Fibroblast of pulmonary artery (primary cell): ENCODE results near the gene A1CF.

Experiments used
- DNase-seq: peaks from one replicate; pipeline ENCODE4 v3.0.0-alpha.2; 2010; ENCODE audit warnings: low read depth
- H3K4me3 ChIP-seq: replicated peaks from 2 replicates; pipeline ENCODE4 v1.5.1; 2011; ENCODE audit warnings: low read depth, mild to moderate bottlenecking, control low read depth, low read length, moderate library complexity
- TF ChIP-seq, protein P1 (sequence below): IDR thresholded peaks from 2 replicates; pipeline ENCODE4 v1.5.1; 2011; ENCODE audit warnings: mild to moderate bottlenecking, control low read depth, low read length, inconsistent platforms; ENCODE audit errors: missing control alignments

A1CF gene

DNA sequence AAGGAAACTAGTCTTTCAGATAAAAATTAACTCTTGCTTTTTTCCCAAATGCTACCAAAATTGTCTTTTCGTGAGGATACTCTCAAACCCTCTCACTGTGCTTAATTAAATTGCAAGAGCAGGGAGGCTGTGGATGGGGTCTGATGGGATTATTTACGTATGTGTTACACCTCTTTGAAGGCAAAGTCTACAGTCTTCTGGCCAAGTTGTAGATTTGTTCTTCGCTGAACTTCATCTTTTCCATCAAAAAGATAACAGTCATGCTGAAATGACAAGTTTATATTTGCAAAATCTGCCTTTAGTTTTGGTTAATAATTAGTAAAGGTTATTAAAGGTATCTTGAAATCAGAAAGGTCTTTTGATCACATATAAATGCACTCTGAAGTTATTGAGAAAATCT lies 22.7 kb downstream of the A1CF start:
- DNase-seq: no peak
- no peak overlapping the region for H3K4me3 ChIP-seq
- TF ChIP-seq, protein P1, sequence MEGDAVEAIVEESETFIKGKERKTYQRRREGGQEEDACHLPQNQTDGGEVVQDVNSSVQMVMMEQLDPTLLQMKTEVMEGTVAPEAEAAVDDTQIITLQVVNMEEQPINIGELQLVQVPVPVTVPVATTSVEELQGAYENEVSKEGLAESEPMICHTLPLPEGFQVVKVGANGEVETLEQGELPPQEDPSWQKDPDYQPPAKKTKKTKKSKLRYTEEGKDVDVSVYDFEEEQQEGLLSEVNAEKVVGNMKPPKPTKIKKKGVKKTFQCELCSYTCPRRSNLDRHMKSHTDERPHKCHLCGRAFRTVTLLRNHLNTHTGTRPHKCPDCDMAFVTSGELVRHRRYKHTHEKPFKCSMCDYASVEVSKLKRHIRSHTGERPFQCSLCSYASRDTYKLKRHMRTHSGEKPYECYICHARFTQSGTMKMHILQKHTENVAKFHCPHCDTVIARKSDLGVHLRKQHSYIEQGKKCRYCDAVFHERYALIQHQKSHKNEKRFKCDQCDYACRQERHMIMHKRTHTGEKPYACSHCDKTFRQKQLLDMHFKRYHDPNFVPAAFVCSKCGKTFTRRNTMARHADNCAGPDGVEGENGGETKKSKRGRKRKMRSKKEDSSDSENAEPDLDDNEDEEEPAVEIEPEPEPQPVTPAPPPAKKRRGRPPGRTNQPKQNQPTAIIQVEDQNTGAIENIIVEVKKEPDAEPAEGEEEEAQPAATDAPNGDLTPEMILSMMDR: no peak

GRCh38 chr10:50861370-50861769 lies 24.1 kb downstream of the A1CF start:
- DNase-seq: no peak
- TF ChIP-seq, protein P1: no peak
- H3K4me3 ChIP-seq: no peak overlapping the region

DNA sequence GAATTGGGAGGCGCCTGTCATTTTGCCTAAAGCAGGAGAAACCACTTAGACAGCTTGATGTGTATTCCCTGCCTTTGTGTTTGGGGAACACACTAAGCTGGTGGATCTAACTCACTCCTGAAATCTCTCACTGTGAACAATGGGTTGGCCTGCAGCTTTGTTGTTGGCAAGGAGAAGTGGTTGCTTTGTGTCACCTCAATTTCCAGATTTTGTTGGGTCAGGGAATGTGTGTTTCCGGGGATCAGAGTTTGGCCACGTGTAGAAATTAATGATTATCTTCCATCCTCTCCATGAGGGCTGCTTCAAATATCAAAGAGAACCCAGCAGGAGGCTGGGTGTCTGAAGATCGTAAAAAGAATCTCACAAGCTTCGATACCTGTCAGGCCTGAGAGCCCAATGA lies 27.8 kb downstream of the A1CF start:
- TF ChIP-seq, protein P1: no peak
- no peak overlapping the region for H3K4me3 ChIP-seq
- DNase-seq: no peak

DNA sequence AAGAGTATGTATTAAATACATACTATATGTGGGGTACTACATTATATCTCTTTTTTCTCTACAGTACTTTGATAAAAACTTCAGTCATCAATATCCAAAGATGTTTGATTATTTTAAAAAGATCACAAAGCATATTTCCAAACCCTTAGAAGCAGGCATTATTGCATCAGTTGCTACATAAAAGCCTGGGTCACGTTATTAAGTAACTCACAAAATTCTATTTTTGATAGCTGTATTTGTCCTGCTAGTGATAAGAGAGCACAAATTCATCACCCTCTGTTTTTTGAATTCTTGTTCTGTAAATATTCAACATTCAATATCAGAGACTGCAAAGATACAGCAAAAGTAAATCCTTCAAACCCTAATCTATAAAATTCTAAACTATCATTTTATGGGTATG lies 30.0 kb downstream of the A1CF start:
- H3K4me3 ChIP-seq: no peak overlapping the region
- TF ChIP-seq, protein P1: no peak
- no peak for DNase-seq

DNA sequence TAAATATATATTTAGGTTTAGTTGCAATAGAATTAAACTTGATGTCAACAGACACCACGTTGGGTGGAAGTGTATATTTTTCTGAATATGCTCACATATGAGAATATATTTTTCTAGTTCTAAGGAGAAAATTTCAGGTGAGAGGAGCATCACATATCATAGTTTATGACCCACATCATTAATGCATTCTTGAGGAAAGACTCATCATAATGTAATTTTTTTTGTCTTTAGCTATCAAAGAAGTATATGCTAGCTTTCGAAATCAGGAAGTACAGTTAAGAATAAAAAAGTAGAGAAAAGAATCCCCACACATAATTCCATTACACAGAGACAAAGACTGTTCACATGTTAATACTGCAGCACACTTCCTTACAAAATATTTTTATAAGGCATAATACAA lies 30.4 kb downstream of the A1CF start:
- TF ChIP-seq, protein P1: no peak
- no peak overlapping the region for H3K4me3 ChIP-seq
- DNase-seq: peak; percentile 3

DNA sequence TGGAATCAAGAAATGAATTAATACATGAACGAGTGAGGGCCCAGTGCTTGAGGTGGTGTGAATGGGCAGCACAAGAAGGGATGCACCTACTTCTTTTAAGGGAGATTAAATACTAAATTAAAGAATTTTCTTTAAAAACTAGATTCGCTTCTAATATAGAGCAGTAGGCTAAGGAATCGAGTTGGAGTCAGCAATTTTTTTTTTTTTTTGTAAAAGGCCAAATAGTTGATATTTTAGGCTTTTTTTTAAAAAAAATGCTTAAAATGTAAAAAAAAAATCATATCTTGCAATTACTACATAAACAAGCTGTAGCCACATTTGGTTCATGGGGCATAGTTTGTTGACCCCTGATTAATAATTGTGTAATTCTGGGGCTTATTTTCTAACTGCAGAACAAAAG lies 31.9 kb downstream of the A1CF start:
- TF ChIP-seq, protein P1: no peak

GRCh38 chr10:50851884-50852671 lies 33.3 kb downstream of the A1CF start:
- no peak for DNase-seq
- H3K4me3 ChIP-seq: no peak overlapping the region
- TF ChIP-seq, protein P1: no peak

More for the DNA sequence above, 31.9 kb downstream of the A1CF start:
- DNase-seq: no peak
- no peak overlapping the region for H3K4me3 ChIP-seq
